ENCODE data around the gene ASTE1.
"Not testable (repeated sequence)": the region's sequence is repeated elsewhere in the genome, so short reads cannot be mapped to it uniquely, and the experiment has no call there.

ASTE1 gene, protein sequence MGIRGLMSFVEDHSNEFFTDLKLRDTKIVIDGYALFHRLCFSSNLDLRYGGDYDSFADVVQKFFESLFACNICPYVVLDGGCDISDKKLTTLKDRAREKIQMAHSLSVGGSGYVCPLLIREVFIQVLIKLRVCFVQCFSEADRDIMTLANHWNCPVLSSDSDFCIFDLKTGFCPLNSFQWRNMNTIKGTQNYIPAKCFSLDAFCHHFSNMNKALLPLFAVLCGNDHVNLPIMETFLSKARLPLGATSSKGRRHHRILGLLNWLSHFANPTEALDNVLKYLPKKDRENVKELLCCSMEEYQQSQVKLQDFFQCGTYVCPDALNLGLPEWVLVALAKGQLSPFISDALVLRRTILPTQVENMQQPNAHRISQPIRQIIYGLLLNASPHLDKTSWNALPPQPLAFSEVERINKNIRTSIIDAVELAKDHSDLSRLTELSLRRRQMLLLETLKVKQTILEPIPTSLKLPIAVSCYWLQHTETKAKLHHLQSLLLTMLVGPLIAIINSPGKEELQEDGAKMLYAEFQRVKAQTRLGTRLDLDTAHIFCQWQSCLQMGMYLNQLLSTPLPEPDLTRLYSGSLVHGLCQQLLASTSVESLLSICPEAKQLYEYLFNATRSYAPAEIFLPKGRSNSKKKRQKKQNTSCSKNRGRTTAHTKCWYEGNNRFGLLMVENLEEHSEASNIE

GRCh38 chr3:131026321-131027151 lies at the start of gene ASTE1, which contains the start of gene NEK11:
Gene ASTE1, minus strand, starts transcription at chr3:131026825. Its CDS starts 1,519 bp downstream, at chr3:131025306.
Gene NEK11, plus strand, starts transcription at chr3:131026877. Its CDS starts 2,832 bp downstream, at chr3:131029709.
- peak; percentile 82 for DNase-seq

- no peak for DNase-seq
Observed at GRCh38 chr3:131075632-131076328, 49.2 kb upstream of the ASTE1 start.

DNA sequence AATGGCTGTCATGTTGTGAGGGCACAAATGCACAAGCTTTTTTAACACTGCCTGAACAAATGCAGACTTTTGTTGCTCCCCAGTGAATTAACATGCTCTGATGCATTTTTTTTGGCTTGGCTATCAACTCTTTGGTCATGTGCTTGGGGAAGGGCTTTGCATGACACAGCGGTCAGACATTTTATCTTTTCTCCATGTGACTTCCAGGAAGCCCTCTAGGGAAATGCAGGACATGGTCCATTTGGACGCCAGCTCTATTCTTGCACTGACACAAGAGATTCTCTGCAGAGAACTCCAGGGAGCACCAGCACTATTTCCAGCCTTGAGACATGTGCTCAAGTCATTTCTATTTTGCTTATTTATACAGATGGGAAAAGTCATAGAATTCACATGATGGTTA lies 46.2 kb upstream of the ASTE1 start:
- DNase-seq = no peak

GRCh38 chr3:131072099-131072559 lies 45.5 kb upstream of the ASTE1 start:
- DNase-seq = peak; percentile 28

DNA sequence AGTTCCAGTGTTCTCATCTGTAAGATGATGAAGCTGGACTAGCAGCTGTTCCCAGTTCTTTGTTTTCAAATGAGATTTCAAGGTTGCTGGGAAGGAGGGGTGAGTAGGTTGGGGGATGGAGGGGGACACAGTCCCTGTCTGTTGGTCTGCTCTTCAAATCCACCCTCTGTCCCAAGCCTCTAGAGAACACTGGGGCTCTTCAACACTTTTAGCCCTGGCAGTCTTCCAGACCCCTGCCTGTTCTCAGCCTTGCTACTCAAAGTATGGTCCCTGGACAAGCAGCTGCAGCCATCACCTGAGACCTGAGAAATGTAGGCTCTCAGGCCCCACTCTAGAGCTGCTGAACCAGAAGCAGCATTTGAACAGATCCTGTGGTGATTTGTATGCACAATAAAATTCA lies 41.4 kb upstream of the ASTE1 start:
- no peak for DNase-seq

GRCh38 chr3:131053043-131053859 lies 26.6 kb upstream of the ASTE1 start:
- no peak for DNase-seq

DNA sequence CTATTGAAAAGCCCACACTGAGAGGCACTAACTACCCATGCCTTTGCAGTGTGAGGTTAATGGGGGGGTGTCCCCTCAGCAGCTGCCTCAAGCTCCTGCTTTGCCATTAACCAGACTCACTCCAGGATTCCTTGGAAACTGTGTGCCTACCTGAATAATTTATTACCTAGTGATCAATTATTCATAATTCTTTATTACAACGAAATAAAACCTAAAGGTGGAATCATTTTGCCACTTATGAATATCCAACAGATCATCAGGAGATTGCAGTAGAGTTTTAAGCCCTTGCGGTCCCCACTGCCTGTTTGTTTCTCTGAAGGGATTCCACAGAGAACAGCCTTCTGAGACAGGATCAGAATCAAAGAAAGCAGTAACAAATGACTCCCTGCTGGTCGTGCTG lies 23.4 kb upstream of the ASTE1 start:
- DNase-seq = no peak

DNA sequence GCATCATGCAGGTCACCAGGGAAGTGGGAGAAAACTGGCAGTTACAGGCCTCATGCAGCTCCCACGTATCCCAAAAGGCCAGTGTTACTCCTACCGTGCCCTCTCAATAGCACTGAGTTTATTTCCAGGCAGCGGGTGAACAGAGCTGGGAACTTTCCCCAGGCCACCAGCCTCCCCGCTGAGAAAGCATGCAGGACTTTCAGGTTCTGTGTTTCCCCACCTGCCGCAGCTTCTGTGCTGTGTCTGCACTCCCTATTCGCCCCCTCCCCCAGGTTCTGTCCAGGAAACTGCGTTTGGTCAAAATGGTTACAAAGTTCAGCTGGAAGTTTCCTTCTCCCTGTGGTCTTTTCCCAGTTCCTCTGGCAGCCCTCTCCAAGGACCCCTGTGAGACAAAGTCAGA lies 21.4 kb upstream of the ASTE1 start:
- DNase-seq = no peak

DNA sequence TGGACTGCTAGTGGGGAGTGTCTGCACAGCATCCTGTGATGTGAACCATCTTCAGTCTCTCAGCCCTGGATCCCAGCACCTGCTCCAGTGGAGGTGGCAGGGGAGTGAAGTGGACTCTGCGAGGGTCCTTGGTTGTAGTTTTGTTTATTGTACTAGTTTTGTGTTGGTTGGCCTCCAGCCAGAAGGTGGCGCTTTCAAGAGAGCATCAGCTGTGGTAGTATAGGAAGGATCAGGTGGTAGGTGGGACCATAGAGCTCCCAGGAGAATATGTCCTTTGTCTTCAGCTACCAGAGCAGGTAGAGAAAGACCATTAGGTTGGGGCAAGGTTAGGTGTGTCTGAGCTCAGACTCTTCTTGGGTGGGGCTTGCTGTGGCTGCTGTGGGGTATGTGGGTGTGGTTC lies 21.0 kb upstream of the ASTE1 start:
- DNase-seq = no peak

DNA sequence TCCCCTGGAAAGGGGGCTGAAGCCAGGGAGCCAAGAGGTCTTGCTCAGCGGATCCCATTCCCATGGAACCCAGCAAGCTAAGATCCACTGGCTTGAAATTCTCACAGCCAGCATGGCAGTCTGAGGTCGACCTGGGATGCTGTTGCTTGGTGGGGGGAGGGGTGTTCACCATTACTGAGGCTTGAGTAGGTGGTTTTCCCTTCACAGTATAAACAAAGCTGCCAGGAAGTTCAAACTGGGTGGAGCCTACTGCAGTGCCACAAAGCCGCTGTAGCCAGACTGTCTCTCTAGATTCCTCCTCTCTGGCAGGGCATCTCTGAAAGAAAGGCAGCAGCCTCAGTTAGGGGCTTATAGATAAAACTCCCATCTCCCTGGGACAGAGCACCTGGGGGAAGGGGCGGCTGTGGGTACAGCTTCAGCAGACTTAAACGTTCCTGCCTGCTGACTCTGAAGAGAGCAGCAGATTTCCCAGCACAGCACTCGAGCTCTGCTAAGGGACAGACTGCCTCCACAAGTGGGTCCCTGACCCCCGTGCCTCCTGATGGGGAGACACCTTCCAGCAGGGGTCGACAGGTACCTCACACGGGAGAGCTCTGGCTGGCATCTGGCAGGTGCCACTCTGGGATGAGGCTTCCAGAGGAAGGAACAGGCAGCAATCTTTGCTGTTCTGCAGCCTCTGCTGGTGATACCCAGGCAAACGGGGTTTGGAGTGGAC lies 15.8 kb upstream of the ASTE1 start:
- not testable (repeated sequence) for DNase-seq

- DNase-seq = no peak
Observed at GRCh38 chr3:131038326-131038725, 11.7 kb upstream of the ASTE1 start.

DNA sequence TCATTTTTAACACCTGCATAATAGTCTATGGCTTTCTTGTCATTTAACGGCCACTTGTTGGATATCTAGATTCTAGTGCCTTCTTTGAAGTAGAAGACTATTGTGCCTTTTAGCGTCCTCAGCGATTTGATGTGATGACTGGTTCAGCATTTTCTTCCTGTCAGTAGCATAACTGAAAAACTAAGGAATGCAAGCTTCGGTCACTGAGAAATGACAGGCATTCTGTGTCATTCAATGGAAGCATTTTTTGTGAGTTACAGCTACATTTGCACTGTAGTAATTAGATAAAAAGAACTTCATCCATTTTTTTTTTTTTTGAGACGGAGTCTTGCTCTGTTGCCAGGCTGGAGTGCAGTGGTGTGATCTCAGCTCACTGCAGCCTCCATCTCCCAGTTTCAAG lies 10.4 kb upstream of the ASTE1 start:
- DNase-seq = no peak

DNA sequence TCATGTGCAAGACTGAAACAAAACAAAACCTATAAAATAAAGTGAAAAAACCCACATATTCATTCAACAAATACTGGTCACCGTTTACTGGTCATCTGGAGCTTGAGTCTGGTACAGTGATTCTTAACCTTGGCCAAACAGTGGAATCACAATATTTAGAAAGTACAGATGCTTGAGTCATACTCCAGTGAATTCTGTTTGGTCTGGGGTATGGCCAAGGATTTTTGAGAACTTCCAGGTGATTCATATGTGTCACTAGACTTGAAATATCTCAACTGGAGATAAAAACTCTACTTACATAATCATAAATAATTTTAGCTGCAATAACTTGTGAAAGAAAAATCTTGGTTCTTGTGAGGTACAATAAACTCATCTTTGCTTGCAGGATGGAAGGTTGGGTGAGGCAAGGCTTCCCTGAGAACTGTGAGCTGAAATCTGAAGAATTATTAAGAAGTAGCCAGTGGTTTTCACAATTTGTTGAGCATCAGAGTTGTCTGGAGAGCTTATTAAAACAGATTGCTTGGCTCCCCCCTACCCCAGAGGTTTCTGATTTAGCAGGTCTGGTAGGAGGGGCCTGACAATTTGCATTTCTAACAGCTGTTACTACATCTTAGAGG lies 9.7 kb upstream of the ASTE1 start:
- no peak for DNase-seq

DNA sequence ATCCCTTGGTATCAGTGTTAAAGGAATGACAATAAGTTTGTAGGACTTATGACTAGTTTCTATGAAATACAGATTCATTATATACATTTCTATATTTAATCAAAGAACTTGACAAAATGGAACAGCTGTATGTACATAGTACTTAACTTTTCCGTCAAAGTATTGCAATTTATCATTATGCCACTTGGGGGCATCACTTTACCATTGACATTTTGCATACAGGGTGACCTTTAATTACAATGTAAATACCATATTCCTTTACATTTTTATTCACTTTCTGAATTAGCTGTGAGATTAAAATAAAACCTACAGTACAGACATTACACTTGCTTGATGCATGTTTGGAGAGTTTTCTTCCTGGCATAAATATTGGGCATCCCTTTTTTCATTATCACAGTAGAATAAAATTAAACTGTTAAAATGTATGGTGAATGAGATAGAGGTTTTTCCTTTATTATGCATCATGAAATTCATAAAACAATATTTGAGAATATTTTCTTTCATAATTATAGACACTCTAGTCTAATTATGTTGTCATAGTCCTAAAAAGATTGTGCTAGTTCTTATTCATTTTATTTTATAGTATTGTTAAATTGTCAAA lies 7.0 kb upstream of the ASTE1 start:
- DNase-seq = no peak

GRCh38 chr3:131031660-131032059 lies 5.0 kb upstream of the ASTE1 start:
- no peak for DNase-seq

GRCh38 chr3:131028844-131029243 lies 2.2 kb upstream of the ASTE1 start:
- DNase-seq = no peak

DNA sequence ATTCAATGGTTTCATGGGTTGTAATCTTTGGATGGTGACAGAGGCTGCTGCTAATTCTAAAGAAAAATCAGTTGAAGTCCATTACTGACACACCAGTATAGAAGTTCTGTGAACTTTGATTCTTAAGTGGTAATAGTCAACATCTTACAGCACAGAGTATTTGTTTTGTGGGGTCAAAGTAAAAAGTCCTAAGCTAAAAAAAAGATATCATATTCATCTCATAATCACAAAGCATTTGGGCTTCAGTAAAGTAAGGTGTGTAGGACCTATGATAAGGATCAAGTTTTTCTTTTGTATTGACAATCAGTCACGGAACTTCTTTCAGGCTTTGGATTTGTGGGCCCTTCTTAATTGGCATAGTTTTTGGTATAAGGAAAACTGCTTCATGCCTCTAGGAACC lies 1.1 kb downstream of the ASTE1 start:
- no peak for DNase-seq

DNA sequence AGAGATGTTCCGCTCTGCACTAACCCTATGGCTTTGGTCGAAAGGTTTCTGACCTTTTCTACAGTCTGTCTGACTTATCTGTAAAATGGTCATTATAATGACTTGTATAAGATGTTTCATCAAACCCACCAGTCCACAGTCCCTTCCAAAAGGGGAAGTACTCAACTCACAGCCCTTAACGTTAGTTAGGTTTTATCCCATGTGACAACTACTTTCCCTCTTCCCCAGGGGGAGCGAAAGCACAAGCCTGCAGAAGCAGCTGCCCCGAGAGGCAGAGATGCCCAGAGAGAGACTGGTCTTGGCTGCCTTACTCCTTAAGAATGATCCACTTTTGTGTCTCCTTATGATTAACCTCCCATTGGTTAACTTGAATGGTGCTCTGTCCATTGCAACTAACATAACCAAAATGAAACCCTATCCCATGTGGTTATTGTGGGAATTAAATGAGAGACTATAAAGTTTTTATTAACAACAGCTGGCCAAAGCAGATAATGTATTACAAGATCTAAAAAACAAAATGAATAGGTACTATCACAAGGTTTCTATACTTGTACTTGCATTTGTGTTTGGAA lies 6.4 kb downstream of the ASTE1 start:
- DNase-seq = peak; percentile 18

GRCh38 chr3:131018970-131019369 lies 7.7 kb downstream of the ASTE1 start:
- no peak for DNase-seq

GRCh38 chr3:131009698-131010097 lies 16.9 kb downstream of the ASTE1 start:
- no peak for DNase-seq

Data from GDM1 (cell line).